ENCODE measurements around the gene KRTAP10-6. TPM values are rescaled to one million over a fixed set of nuclear protein-coding genes. Genes with fewer than 3 reads are reported as not detected.
"Not testable (repeated sequence)": the region's sequence is repeated elsewhere in the genome, so short reads cannot be mapped to it uniquely, and the experiment has no call there.

KRTAP10-6 gene
- total RNA-seq, 4 donors from 2014 or later = not detected

DNA sequence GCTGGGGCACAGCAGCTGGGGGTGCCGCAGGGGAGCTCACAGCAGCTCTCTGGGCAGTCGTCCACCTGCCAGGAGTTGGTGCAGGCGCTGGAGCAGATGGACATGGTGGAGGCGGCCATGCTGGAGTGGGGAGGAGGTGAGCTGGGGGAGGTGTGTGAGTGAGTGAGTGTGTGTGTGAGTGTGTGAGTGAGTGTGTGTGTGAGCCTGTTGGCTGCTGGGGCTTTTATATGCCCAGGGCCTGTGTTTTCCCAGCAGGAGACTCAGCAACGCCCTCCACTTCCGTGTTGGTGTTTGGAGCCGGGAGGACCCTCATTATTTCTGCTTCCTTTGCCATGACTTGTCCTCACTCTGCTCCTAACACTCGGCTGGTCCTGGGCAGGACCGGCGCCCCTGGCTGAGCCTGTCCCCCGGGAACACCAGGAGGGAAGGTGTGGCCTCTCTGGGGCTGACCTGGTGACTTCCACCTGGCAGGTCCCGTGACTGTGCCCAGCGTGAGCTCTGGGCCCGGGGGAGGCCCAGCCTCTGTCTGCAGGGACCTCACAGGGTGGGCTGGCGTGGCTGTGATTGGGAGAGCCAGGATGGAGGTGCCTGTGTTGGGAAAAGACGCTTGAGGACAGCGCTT lies 40.9 kb downstream of the KRTAP10-6 start, which contains the start of gene KRTAP10-2:
Gene KRTAP10-2, minus strand, starts transcription at position 166 of the 622 bp plus-strand sequence. Its CDS starts 47 bp downstream, at position 119.
- TF ChIP-seq, protein P1, sequence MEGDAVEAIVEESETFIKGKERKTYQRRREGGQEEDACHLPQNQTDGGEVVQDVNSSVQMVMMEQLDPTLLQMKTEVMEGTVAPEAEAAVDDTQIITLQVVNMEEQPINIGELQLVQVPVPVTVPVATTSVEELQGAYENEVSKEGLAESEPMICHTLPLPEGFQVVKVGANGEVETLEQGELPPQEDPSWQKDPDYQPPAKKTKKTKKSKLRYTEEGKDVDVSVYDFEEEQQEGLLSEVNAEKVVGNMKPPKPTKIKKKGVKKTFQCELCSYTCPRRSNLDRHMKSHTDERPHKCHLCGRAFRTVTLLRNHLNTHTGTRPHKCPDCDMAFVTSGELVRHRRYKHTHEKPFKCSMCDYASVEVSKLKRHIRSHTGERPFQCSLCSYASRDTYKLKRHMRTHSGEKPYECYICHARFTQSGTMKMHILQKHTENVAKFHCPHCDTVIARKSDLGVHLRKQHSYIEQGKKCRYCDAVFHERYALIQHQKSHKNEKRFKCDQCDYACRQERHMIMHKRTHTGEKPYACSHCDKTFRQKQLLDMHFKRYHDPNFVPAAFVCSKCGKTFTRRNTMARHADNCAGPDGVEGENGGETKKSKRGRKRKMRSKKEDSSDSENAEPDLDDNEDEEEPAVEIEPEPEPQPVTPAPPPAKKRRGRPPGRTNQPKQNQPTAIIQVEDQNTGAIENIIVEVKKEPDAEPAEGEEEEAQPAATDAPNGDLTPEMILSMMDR (IDR thresholded peaks at IDR 0.05) = no peak
- no peak for TF ChIP-seq POLR2A (IDR thresholded peaks at IDR 0.05)
- Histone ChIP-seq H3K9me3 (peaks cover 0 to 6% (median 0%) of the 10 kb centered on the region in 3 donors), H3K4me3 (no peak within 1 kb of the TSS), H3K27me3 (peaks cover 0 to 62% (median 0%) of the 10 kb centered on the region in 4 donors), H3K36me3 (no peaks in the 10 kb centered on the region), H3K4me1 (peaks cover 0 to 35% (median 5%) of the 10 kb centered on the region in 3 donors), H3K27ac (no peak within 1 kb of the TSS)
- intact Hi-C loops (cut with DNase I) = no loop called here
- no peak for DNase-seq
- WGBS, 2 donors = 32 to 42% methylated on average over 4 to 11 of the region's 17 CpGs

DNA sequence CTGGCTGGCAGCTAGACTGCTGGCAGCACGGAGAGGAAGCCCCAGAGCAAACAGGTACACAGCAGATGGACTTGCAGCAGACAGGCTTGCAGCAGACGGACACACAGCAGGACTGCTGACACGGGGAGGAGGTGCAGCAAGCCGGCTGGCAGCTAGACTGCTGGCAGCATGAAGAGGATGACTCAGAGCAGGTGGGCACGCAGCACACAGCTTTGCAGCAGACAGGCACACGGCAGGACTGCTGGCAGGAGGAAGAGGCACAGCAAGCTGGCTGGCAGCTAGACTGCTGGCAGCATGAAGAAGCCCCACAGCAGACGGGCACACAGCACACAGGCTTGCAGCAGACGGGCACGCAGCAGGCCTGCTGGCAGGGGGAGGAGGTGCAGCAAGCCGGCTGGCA lies 41.5 kb downstream of the KRTAP10-6 start:
- H3K4me3 ChIP-seq = no peak overlapping the region
- DNase-seq = no peak
- intact Hi-C loops (cut with DNase I) = no loop called here
- peaks cover 0 to 57% (median 0%) of the 10 kb centered on the region in 4 donors for H3K27me3 ChIP-seq
- H3K36me3 ChIP-seq = no peaks in the 10 kb centered on the region
- TF ChIP-seq, protein P1 (IDR thresholded peaks at IDR 0.05) = peak in 1 of 6 experiments; percentile 41
- TF ChIP-seq POLR2A (IDR thresholded peaks at IDR 0.05) = no peak
- WGBS, 2 donors = 15 to 17% methylated on average over 5 to 6 of the region's 10 CpGs
- H3K4me1 ChIP-seq = peaks cover 0 to 35% (median 5%) of the 10 kb centered on the region in 3 donors
- peaks cover 0 to 11% (median 0%) of the 10 kb centered on the region in 3 donors for H3K9me3 ChIP-seq
- no peak overlapping the region for H3K27ac ChIP-seq

DNA sequence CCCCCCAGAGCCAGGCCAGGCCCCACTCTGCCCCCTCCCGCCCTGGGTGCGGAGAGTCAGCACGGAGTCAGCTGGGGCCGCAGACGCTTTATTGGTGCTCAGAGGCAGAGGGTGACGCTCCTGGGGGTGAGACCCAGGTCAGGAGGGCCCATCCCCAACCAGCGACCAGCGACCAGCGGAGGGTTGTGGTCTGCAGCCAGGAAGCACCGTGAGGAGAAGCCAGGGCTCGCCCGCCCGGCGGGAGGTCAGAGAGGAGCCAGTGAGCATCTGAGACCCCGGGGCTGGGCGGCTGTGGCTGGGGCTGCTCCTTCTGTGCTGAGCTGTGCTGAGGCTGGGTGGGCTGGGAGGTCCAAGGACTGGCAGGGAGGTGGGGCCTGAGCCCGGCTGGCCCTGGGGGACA lies 42.0 kb downstream of the KRTAP10-6 start:
- not testable (repeated sequence) for DNase-seq, H3K36me3 ChIP-seq

DNA sequence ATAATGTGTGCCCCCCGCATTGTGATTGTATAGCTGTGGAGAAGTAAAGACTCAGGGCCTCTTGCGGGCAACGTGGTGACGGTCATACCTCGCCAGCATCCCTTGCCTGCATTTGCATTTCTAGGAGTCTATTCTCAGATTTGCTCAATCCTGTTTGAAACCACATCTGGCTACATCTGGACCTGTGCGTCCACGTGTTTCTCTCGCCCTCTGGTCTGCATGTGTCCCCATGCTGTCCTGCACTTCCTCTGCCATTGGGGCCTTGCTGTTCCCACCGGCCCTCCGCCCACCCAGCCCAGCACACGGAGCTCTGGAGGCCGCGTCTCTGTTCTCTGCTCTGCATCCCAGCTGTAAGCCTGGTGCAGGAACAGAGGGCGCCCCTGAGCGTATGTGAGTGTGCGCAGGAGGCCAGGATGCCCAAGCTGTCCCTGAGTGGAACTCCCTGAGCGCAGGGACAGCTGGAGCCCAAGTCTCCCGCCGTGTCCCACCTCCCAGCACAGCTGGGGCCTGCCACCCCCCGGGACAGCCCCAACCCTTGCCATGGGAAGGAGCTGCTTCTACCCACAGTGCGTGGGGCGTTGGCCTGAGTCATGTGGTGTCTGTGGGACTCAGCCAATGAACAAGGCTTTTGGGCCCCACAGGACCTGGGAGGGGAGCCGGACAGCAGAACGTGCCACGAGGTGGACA lies 42.6 kb downstream of the KRTAP10-6 start:
- Histone ChIP-seq H3K4me3 (no peak overlapping the region), H3K36me3 (no peaks in the 10 kb centered on the region), H3K4me1 (peaks cover 0 to 35% (median 5%) of the 10 kb centered on the region in 3 donors), H3K9me3 (peaks cover 0 to 11% (median 0%) of the 10 kb centered on the region in 3 donors), H3K27me3 (peaks cover 0 to 49% (median 0%) of the 10 kb centered on the region in 4 donors), H3K27ac (no peak overlapping the region)
- no peak for DNase-seq
- intact Hi-C loops (cut with DNase I) = no loop called here
- TF ChIP-seq, protein P1 (IDR thresholded peaks at IDR 0.05) = no peak
- TF ChIP-seq POLR2A (IDR thresholded peaks at IDR 0.05) = no peak
- WGBS, 2 donors = 61 to 66% methylated on average over 12 to 13 of the region's 25 CpGs

More for the DNA sequence above, 42.0 kb downstream of the KRTAP10-6 start:
- H3K4me3 ChIP-seq; H3K27ac ChIP-seq; intact Hi-C loops (cut with DNase I): not testable (repeated sequence)
- WGBS, 2 donors = 0% methylated on average over 1 of the region's 17 CpGs; no CpG with 5 or more reads in 1 of the 2 donors
- Histone ChIP-seq H3K27me3 (peaks cover 0 to 52% (median 0%) of the 10 kb centered on the region in 4 donors), H3K4me1 (peaks cover 0 to 35% (median 5%) of the 10 kb centered on the region in 3 donors), H3K9me3 (peaks cover 0 to 11% (median 0%) of the 10 kb centered on the region in 3 donors)

DNA sequence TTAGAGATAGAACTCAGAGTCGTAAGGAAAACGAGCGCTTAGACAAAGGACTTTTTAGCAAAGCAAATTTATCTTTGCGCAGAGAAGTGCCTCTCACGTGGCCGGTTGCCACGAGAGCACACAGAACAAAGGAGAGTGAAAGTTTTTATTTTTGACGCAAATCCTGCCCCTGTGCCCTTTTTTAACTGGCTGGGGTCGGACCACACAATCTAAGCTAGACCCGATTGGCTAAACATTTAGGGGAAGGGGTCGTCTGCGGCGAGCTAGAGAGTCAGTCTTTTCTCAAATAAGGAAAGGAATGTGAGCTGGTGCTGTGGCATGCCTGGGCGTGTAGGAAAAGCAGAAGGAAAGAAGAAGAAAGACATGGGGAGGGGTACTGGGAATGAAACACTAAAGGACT lies 43.4 kb downstream of the KRTAP10-6 start:
- DNase-seq = no peak
- intact Hi-C loops (cut with DNase I) = no loop called here
- peak overlapping the region in 1 of 4 donors; percentile 30 for H3K4me3 ChIP-seq
- peaks cover 0 to 35% (median 5%) of the 10 kb centered on the region in 3 donors for H3K4me1 ChIP-seq
- peaks cover 0 to 11% (median 0%) of the 10 kb centered on the region in 3 donors for H3K9me3 ChIP-seq
- H3K27me3 ChIP-seq = peaks cover 0 to 45% (median 0%) of the 10 kb centered on the region in 4 donors
- no peak overlapping the region for H3K27ac ChIP-seq
- TF ChIP-seq POLR2A (IDR thresholded peaks at IDR 0.05) = no peak
- TF ChIP-seq, protein P1 (IDR thresholded peaks at IDR 0.05) = no peak
- H3K36me3 ChIP-seq = no peaks in the 10 kb centered on the region
- WGBS, 2 donors = 25 to 29% methylated on average over 13 to 14 of the region's 14 CpGs
